H1 (cell line): ENCODE measurements around the gene MIER1. TPM values are rescaled to one million over a fixed set of nuclear protein-coding genes. Genes with fewer than 3 reads are reported as not detected.
A peak's percentile ranks its signal among the peaks of the same experiment; 100 is the strongest.

Source experiments
- CTCF ChIA-PET: fragments of 300-600 bp; sonication (Branson Sonifier 250); formaldehyde crosslinking; loops from one replicate; lab custom pipeline; 2021; ENCODE audit not compliant: partially characterized antibody; lab: Charles Lee
- POLR2A ChIA-PET: fragments of 300-600 bp; sonication (Branson Sonifier 250); formaldehyde crosslinking; loops from one replicate; lab custom pipeline; 2021; ENCODE audit warnings: inconsistent platforms; ENCODE audit not compliant: partially characterized antibody; lab: Charles Lee
- DNase-seq, 2 experiments: peaks; one replicate each; pipeline versions ENCODE4 v3.0.0 to v3.0.0-alpha.2; 2010 to 2022; ENCODE audit warnings: low spot score in 2 of 2, low read depth in 1 of 2, mixed read lengths in 1 of 2
- FAIRE-seq: peaks from 2 replicates; lab custom pipeline; 2011; peaks lifted over from hg19 to GRCh38; lab: Jason Lieb, UNC
- H2AFZ ChIP-seq: 2 replicates; pipeline ENCODE4 v1.8.1; 2012; ENCODE audit warnings: low read length, inconsistent platforms
- H2AK5ac ChIP-seq: 2 replicates; pipeline ENCODE4 v1.6.1; 2013; ENCODE audit warnings: low read depth, low read length
- H2BK120ac ChIP-seq: replicated peaks from 2 replicates; pipeline ENCODE3; 2013; ENCODE audit warnings: low read depth, low read length, inconsistent platforms
- H2BK12ac ChIP-seq: 2 replicates; pipeline ENCODE4 v1.6.1; 2013; ENCODE audit warnings: low read depth, low read length
- H2BK15ac ChIP-seq: 2 replicates; pipeline ENCODE4 v1.6.1; 2013; ENCODE audit warnings: low read length
- H2BK20ac ChIP-seq: 2 replicates; pipeline ENCODE4 v1.6.1; 2013; ENCODE audit warnings: low read length
- H2BK5ac ChIP-seq: 2 replicates; pipeline ENCODE4 v1.6.1; 2013; ENCODE audit warnings: low read depth, low read length
- H3K14ac ChIP-seq: 2 replicates; pipeline ENCODE4 v1.6.1; 2013; ENCODE audit warnings: inconsistent platforms; ENCODE audit not compliant: insufficient read length
- H3K18ac ChIP-seq: 2 replicates; pipeline ENCODE4 v1.6.1; 2013; ENCODE audit warnings: low read length; ENCODE audit errors: extremely low read depth
- H3K23ac ChIP-seq: 2 replicates; pipeline ENCODE4 v1.6.1; 2013; ENCODE audit warnings: inconsistent platforms; ENCODE audit not compliant: insufficient read length
- H3K23me2 ChIP-seq: 2 replicates; pipeline ENCODE4 v1.6.1; 2013; ENCODE audit warnings: low read depth, low read length
- H3K27ac ChIP-seq: 2 replicates; pipeline ENCODE4 v1.6.1; 2011; ENCODE audit warnings: low read depth, low read length, inconsistent platforms
- H3K27me3 ChIP-seq, 4 experiments: replicated peaks in 1 of 4; 1 replicate in 1 of 4; 2 replicates in 3 of 4; pipeline versions ENCODE4 v1.6.1 to v1.8.1; 2011 to 2013; ENCODE audit warnings: low read length in 3 of 4, mild to moderate bottlenecking in 3 of 4, inconsistent platforms in 2 of 4, mixed read lengths in 2 of 4, moderate library complexity in 1 of 4; ENCODE audit not compliant: control insufficient read depth in 3 of 4, insufficient read depth in 3 of 4; ENCODE audit errors: extremely low read depth in 1 of 4
- H3K36me3 ChIP-seq, 4 experiments: 2 replicates each; pipeline versions ENCODE4 v1.6.1 to v1.8.1; 2011 to 2013; ENCODE audit warnings: mild to moderate bottlenecking in 4 of 4, low read length in 3 of 4, moderate library complexity in 2 of 4, control low read depth in 1 of 4, inconsistent platforms in 1 of 4; ENCODE audit not compliant: insufficient read depth in 4 of 4, control insufficient read depth in 2 of 4
- H3K4ac ChIP-seq: replicated peaks from 2 replicates; pipeline ENCODE3; 2013; ENCODE audit warnings: low read length, low read depth, mixed read lengths, inconsistent platforms; ENCODE audit not compliant: insufficient read length
- H3K4me1 ChIP-seq, 4 experiments: replicated peaks in 1 of 4; 1 replicate in 1 of 4; 2 replicates in 3 of 4; pipeline versions ENCODE4 v1.6.1 to v1.8.1; 2011 to 2013; ENCODE audit warnings: low read length in 3 of 4, inconsistent platforms in 2 of 4, mixed read lengths in 1 of 4; ENCODE audit not compliant: insufficient read depth in 4 of 4, control insufficient read depth in 3 of 4
- H3K4me2 ChIP-seq, 2 experiments: 2 replicates each; pipeline versions ENCODE4 v1.6.1 to v1.8.1; 2011 to 2013; ENCODE audit warnings: low read depth in 2 of 2, low read length in 2 of 2, control low read depth in 1 of 2, inconsistent platforms in 1 of 2, mild to moderate bottlenecking in 1 of 2; ENCODE audit not compliant: insufficient read depth in 1 of 2
- H3K4me3 ChIP-seq, 4 experiments: fragments of 200-600, 300-600 bp in 1 of 4; sonication (generic), shearing (Covaris generic), sonication (Bioruptor Twin) in 1 of 4; 2 replicates each; pipeline versions ENCODE4 v1.5.1 to v1.8.1; 2011 to 2016; ENCODE audit warnings: low read length in 4 of 4, low read depth in 3 of 4, control low read depth in 2 of 4, inconsistent platforms in 2 of 4, mild to moderate bottlenecking in 2 of 4, mixed read lengths in 1 of 4, moderate library complexity in 1 of 4; ENCODE audit not compliant: insufficient read depth in 2 of 4; ENCODE audit errors: extremely low read depth in 1 of 4
- H3K56ac ChIP-seq: replicated peaks from 2 replicates; pipeline ENCODE3; 2013; ENCODE audit warnings: low read depth, mild to moderate bottlenecking, mixed read lengths, low read length, inconsistent platforms; ENCODE audit not compliant: insufficient read length
- H3K79me1 ChIP-seq: 2 replicates; pipeline ENCODE4 v1.6.1; 2013; ENCODE audit warnings: low read depth, low read length, control low read depth
- H3K79me2 ChIP-seq, 2 experiments: 2 replicates each; pipeline versions ENCODE4 v1.6.1 to v1.8.1; 2012 to 2013; ENCODE audit warnings: low read length in 2 of 2, mild to moderate bottlenecking in 2 of 2, inconsistent platforms in 1 of 2; ENCODE audit not compliant: insufficient read depth in 2 of 2, control insufficient read depth in 1 of 2
- H3K9ac ChIP-seq, 4 experiments: replicated peaks in 1 of 4; 1 replicate in 1 of 4; 2 replicates in 3 of 4; pipeline versions ENCODE4 v1.6.1 to v1.8.1; 2011 to 2013; ENCODE audit warnings: low read depth in 3 of 4, low read length in 3 of 4, control low read depth in 2 of 4, mild to moderate bottlenecking in 2 of 4, moderate library complexity in 2 of 4, inconsistent platforms in 1 of 4; ENCODE audit errors: extremely low read depth in 1 of 4
- H3K9me3 ChIP-seq, 2 experiments: 2 replicates each; pipeline versions ENCODE4 v1.6.1 to v1.8.1; 2012 to 2013; ENCODE audit warnings: mild to moderate bottlenecking in 2 of 2, moderate library complexity in 2 of 2, control low read depth in 1 of 2, inconsistent platforms in 1 of 2, low read depth in 1 of 2, low read length in 1 of 2, mixed read lengths in 1 of 2; ENCODE audit not compliant: insufficient read depth in 2 of 2
- H4K20me1 ChIP-seq, 2 experiments: replicated peaks in 1 of 2; 2 replicates each; pipeline versions ENCODE3 to v1.8.1; 2011 to 2013; ENCODE audit warnings: inconsistent platforms in 2 of 2, low read length in 2 of 2, mild to moderate bottlenecking in 1 of 2; ENCODE audit not compliant: insufficient read depth in 2 of 2, control insufficient read depth in 1 of 2
- H4K5ac ChIP-seq: 2 replicates; pipeline ENCODE4 v1.6.1; 2013; ENCODE audit warnings: low read length, low read depth, mixed read lengths, inconsistent platforms; ENCODE audit not compliant: insufficient read length
- H4K8ac ChIP-seq: 2 replicates; pipeline ENCODE4 v1.8.0; 2013; ENCODE audit warnings: mild to moderate bottlenecking, moderate library complexity, low read length, inconsistent platforms; ENCODE audit not compliant: insufficient read depth; ENCODE audit errors: extremely low read depth
- H4K91ac ChIP-seq: replicated peaks from 2 replicates; pipeline ENCODE3; 2013; ENCODE audit warnings: low read length, mixed read lengths, inconsistent platforms; ENCODE audit not compliant: insufficient read length
- ASH2L ChIP-seq: fragments of 200-600, 300-600 bp; sonication (generic); IDR thresholded peaks from one replicate; pipeline ENCODE4 v1.7.1; 2017; ENCODE audit warnings: low read length
- FOSL1 ChIP-seq: IDR thresholded peaks from 2 replicates; pipeline ENCODE4 v1.6.1; 2011; ENCODE audit warnings: mild to moderate bottlenecking, low read depth, low read length, moderate library complexity; ENCODE audit not compliant: insufficient read depth
- JUND ChIP-seq: IDR thresholded peaks from 2 replicates; pipeline ENCODE4 v1.6.1; 2011; ENCODE audit warnings: mild to moderate bottlenecking, improper control_type of control experiment, low read length
- KDM1A ChIP-seq: fragments of 200-600, 300-600 bp; sonication (generic); IDR thresholded peaks from 2 replicates; pipeline ENCODE4 v1.7.1; 2016; ENCODE audit warnings: mild to moderate bottlenecking, low read length, borderline replicate concordance
- SRF ChIP-seq: IDR thresholded peaks from 2 replicates; pipeline ENCODE4 v1.6.1; 2011; ENCODE audit warnings: mild to moderate bottlenecking, low read depth, low read length, moderate library complexity
- WGBS, 2 experiments: shearing (Covaris generic) in 1 of 2; methylation state at CpG; one replicate each; pipeline versions ENCODE4 v1.1.6 to v1.1.7; 2013 to 2015; ENCODE audit warnings: low lambda C conversion rate in 2 of 2, mixed read lengths in 2 of 2, inconsistent platforms in 1 of 2, low coverage in 1 of 2, missing lambda C conversion rate in 1 of 2; ENCODE audit not compliant: insufficient replicate concordance in 2 of 2, insufficient coverage in 1 of 2, insufficient read length in 1 of 2; ENCODE audit errors: extremely low coverage in 1 of 2, missing lambda C conversion rate in 1 of 2; 5-methylcytosine and 5-hydroxymethylcytosine counted together
- polyA plus RNA-seq, 7 experiments: library from polyadenylated mRNA; depleted of rRNA in 3 of 7; stranded (reverse) in 5 of 7; unstranded in 2 of 7; fragments of >200 nt in 5 of 7; fragments of 200-250 nt in 2 of 7; gene quantifications; 1 replicate in 5 of 7; 2 replicates in 1 of 7; 4 replicates in 1 of 7; pipeline versions ENCODE4 v1.2.1 to v1.2.3, GENCODE V29; 2011 to 2013; ENCODE audit warnings: missing spikeins in 2 of 7, mixed read lengths in 2 of 7
- total RNA-seq: library from RNA; stranded (reverse); fragmentation: NEBNext Ultra II Directional; extraction: Animal tissue kit (Norgen Biotek cat#: 25700); gene quantifications from 2 replicates; pipeline ENCODE4 v1.2.1, GENCODE V29; 2021

MIER1 gene
- total and polyA plus RNA-seq, 2 of the 8 experiments (the other 6 are each of a cell fraction or from before 2014, with no cell fraction given) = 5.2 to 33.5 TPM

GRCh38 chr1:67019600-67020136 lies 94.9 kb downstream of the MIER1 start:
- no peak for DNase-seq
- Histone ChIP-seq H3K4me1 (peaks cover 0 to 12% (median 9%) of the 10 kb centered on the region in 4 experiments; a peak in 4 of 7 replicates), H4K5ac (no peak overlapping the region), H2BK5ac (no peak overlapping the region), H2BK15ac (no peak overlapping the region), H2AK5ac (no peak overlapping the region), H3K27ac (no peak overlapping the region), H3K4me2 (no peak overlapping the region), H3K9ac (no peak overlapping the region)
- WGBS, 2 experiments = 10% methylated on average over 1 of the region's 1 CpG; no CpG with 5 or more reads in 1 of the 2 experiments
- CTCF ChIA-PET = interaction anchor here (1.4 to 3.5 kb wide), 8 partner anchors 9 to 194 kb away, joined by 3 to 27 read pairs (median 6); no protein-coding TSS in a partner anchor
- peak; percentile 41; the same call in 1 of the 2 replicates for TF ChIP-seq SRF
- TF ChIP-seq FOSL1 = no peak
- no peak for TF ChIP-seq ASH2L
- no peak for TF ChIP-seq JUND
- TF ChIP-seq KDM1A = no peak
- TF ChIP-seq, all 59 proteins: peak for 1
- Histone ChIP-seq H3K56ac (no peak overlapping the region), H3K18ac (no peak overlapping the region), H3K14ac (no peak overlapping the region), H3K4me3 (no peak overlapping the region), H4K20me1 (peaks cover 0 to 2% of the 10 kb centered on the region in 2 experiments), H4K91ac (no peak overlapping the region), H3K27me3 (0 out of 7 replicates have a peak, but pooled peaks cover 0 to 2% (median 0%) of the 10 kb centered on the region in 4 experiments), H3K23ac (no peak overlapping the region), H3K79me1 (no peaks in the 10 kb centered on the region), H3K23me2 (no peaks in the 10 kb centered on the region; the same call in 1 of the 2 replicates), H4K8ac (no peak overlapping the region), H3K9me3 (no peaks in the 10 kb centered on the region), H2AFZ (no peak overlapping the region), H2BK120ac (no peak overlapping the region), H2BK12ac (no peak overlapping the region), H3K36me3 (no peaks in the 10 kb centered on the region), H3K4ac (no peak overlapping the region), H2BK20ac (no peak overlapping the region), H3K79me2 (no peaks in the 10 kb centered on the region)
- POLR2A ChIA-PET = interaction anchor here (1.2 kb wide), 2 partner anchors 14 to 19 kb away, joined by 3 to 4 read pairs; no protein-coding TSS in a partner anchor
- no peak for FAIRE-seq
